ENCODE measurements around the gene SCGN.

The SCGN gene

GRCh38 chr6:25713824-25714223 lies 61.8 kb downstream of the SCGN start:
- no peaks in the 10 kb centered on the region for H3K27me3 ChIP-seq (ENCODE audit: control insufficient read depth, insufficient read depth, low read length, poor library complexity, severe bottlenecking)
- no peaks in the 10 kb centered on the region for H3K9me3 ChIP-seq (ENCODE audit: control insufficient read depth, low read length)
- 38 to 70% methylated on average over 1 of the region's 1 CpG for WGBS, 2 experiments
- no peaks in the 10 kb centered on the region for H3K4me1 ChIP-seq (ENCODE audit: control insufficient read depth, insufficient read depth, low read length)
- H3K36me3 ChIP-seq (ENCODE audit: control insufficient read depth, insufficient read depth, low read length) = no peaks in the 10 kb centered on the region
- no peak overlapping the region for H3K27ac ChIP-seq (ENCODE audit: insufficient read depth, low read depth, low read length, poor library complexity, severe bottlenecking)
- H3K4me3 ChIP-seq (ENCODE audit: insufficient read depth, low read depth, low read length) = no peak overlapping the region

DNA sequence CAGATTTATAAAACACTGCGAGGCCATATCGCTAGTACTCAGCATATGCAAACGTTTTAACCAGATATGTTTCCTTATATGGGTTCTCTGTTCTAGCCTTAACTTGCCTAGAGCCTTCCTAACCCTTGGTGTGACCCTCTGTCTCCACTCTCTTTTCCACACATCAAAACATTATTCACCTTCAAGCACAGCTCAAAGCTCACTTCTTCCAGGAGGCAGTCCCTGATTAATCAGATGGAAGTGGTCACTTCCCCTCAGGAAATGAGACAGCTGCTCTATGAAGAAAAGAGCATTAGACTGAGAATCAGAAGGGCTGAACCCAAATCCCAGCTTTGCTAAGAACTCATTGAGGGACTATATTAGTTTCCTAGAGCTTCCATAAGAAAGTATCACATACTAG lies 62.8 kb downstream of the SCGN start:
- H3K36me3 ChIP-seq (ENCODE audit: control insufficient read depth, insufficient read depth, low read length) = no peaks in the 10 kb centered on the region
- H3K4me1 ChIP-seq (ENCODE audit: control insufficient read depth, insufficient read depth, low read length) = no peaks in the 10 kb centered on the region
- 75 to 86% methylated on average over 3 of the region's 3 CpGs for whole genome bisulfite sequencing, 2 experiments
- no peaks in the 10 kb centered on the region for H3K9me3 ChIP-seq (ENCODE audit: control insufficient read depth, low read length)
- no peaks in the 10 kb centered on the region for H3K27me3 ChIP-seq (ENCODE audit: control insufficient read depth, insufficient read depth, low read length, poor library complexity, severe bottlenecking)
- no peak overlapping the region for H3K4me3 ChIP-seq (ENCODE audit: insufficient read depth, low read depth, low read length)
- no peak overlapping the region for H3K27ac ChIP-seq (ENCODE audit: insufficient read depth, low read depth, low read length, poor library complexity, severe bottlenecking)

- WGBS, 2 experiments = 95 to 96% methylated on average over 4 of the region's 4 CpGs
- no peaks in the 10 kb centered on the region for H3K4me1 ChIP-seq (ENCODE audit: control insufficient read depth, insufficient read depth, low read length)
- no peak overlapping the region for H3K27ac ChIP-seq (ENCODE audit: insufficient read depth, low read depth, low read length, poor library complexity, severe bottlenecking)
- no peak overlapping the region for H3K4me3 ChIP-seq (ENCODE audit: insufficient read depth, low read depth, low read length)
- H3K9me3 ChIP-seq (ENCODE audit: control insufficient read depth, low read length) = no peaks in the 10 kb centered on the region
- H3K27me3 ChIP-seq (ENCODE audit: control insufficient read depth, insufficient read depth, low read length, poor library complexity, severe bottlenecking) = no peaks in the 10 kb centered on the region
- no peaks in the 10 kb centered on the region for H3K36me3 ChIP-seq (ENCODE audit: control insufficient read depth, insufficient read depth, low read length)
Observed at GRCh38 chr6:25715794-25716193, 63.8 kb downstream of the SCGN start.

- 91 to 98% methylated on average over 4 of the region's 6 CpGs for WGBS, 2 experiments
Observed at GRCh38 chr6:25717866-25718740, 66.1 kb downstream of the SCGN start.

GRCh38 chr6:25726122-25726911 lies 74.3 kb downstream of the SCGN start:
- Histone ChIP-seq H3K4me1 (ENCODE audit: control insufficient read depth, insufficient read depth, low read length) (no peaks in the 10 kb centered on the region), H3K9me3 (ENCODE audit: control insufficient read depth, low read length) (no peaks in the 10 kb centered on the region), H3K27ac (ENCODE audit: insufficient read depth, low read depth, low read length, poor library complexity, severe bottlenecking) (no peak overlapping the region), H3K36me3 (ENCODE audit: control insufficient read depth, insufficient read depth, low read length) (no peaks in the 10 kb centered on the region), H3K4me3 (ENCODE audit: insufficient read depth, low read depth, low read length) (no peak overlapping the region), H3K27me3 (ENCODE audit: control insufficient read depth, insufficient read depth, low read length, poor library complexity, severe bottlenecking) (no peaks in the 10 kb centered on the region)
- WGBS, 2 experiments = 94 to 96% methylated on average over 37 of the region's 37 CpGs

More at GRCh38 chr6:25717866-25718740, 66.1 kb downstream of the SCGN start:
- H3K4me3 ChIP-seq (ENCODE audit: insufficient read depth, low read depth, low read length) = no peak overlapping the region
- no peaks in the 10 kb centered on the region for H3K4me1 ChIP-seq (ENCODE audit: control insufficient read depth, insufficient read depth, low read length)
- no peaks in the 10 kb centered on the region for H3K9me3 ChIP-seq (ENCODE audit: control insufficient read depth, low read length)
- no peaks in the 10 kb centered on the region for H3K36me3 ChIP-seq (ENCODE audit: control insufficient read depth, insufficient read depth, low read length)
- no peaks in the 10 kb centered on the region for H3K27me3 ChIP-seq (ENCODE audit: control insufficient read depth, insufficient read depth, low read length, poor library complexity, severe bottlenecking)
- H3K27ac ChIP-seq (ENCODE audit: insufficient read depth, low read depth, low read length, poor library complexity, severe bottlenecking) = no peak overlapping the region

DNA sequence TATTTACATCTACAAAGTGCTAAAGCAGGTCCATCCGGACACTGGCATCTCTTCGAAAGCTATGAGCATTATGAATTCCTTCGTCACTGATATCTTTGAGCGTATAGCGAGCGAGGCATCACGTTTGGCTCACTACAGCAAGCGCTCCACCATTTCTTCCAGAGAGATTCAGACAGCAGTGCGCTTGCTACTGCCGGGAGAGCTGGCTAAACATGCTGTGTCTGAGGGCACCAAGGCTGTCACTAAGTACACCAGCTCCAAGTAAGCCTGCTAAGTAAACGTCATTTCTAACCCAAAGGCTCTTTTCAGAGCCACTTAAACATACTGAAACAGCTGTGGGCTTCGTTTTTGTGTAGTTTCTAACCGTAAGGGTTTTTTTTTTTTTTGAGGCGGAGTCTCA lies 75.0 kb downstream of the SCGN start:
- Histone ChIP-seq H3K4me3 (ENCODE audit: insufficient read depth, low read depth, low read length) (no peak overlapping the region), H3K36me3 (ENCODE audit: control insufficient read depth, insufficient read depth, low read length) (no peaks in the 10 kb centered on the region), H3K27ac (ENCODE audit: insufficient read depth, low read depth, low read length, poor library complexity, severe bottlenecking) (no peak overlapping the region), H3K9me3 (ENCODE audit: control insufficient read depth, low read length) (no peaks in the 10 kb centered on the region), H3K4me1 (ENCODE audit: control insufficient read depth, insufficient read depth, low read length) (no peaks in the 10 kb centered on the region), H3K27me3 (ENCODE audit: control insufficient read depth, insufficient read depth, low read length, poor library complexity, severe bottlenecking) (no peaks in the 10 kb centered on the region)
- WGBS, 2 experiments = 93 to 95% methylated on average over 14 of the region's 14 CpGs

GRCh38 chr6:25730907-25731306 lies 78.9 kb downstream of the SCGN start:
- Histone ChIP-seq H3K27ac (ENCODE audit: insufficient read depth, low read depth, low read length, poor library complexity, severe bottlenecking) (no peak overlapping the region), H3K9me3 (ENCODE audit: control insufficient read depth, low read length) (no peaks in the 10 kb centered on the region)
- 95 to 97% methylated on average over 3 of the region's 3 CpGs for WGBS, 2 experiments

GRCh38 chr6:25731721-25732120 lies 79.7 kb downstream of the SCGN start:
- Histone ChIP-seq H3K27ac (ENCODE audit: insufficient read depth, low read depth, low read length, poor library complexity, severe bottlenecking) (no peak overlapping the region), H3K4me1 (ENCODE audit: control insufficient read depth, insufficient read depth, low read length) (no peaks in the 10 kb centered on the region)

More at GRCh38 chr6:25730907-25731306, 78.9 kb downstream of the SCGN start:
- no peak overlapping the region for H3K4me3 ChIP-seq (ENCODE audit: insufficient read depth, low read depth, low read length)
- H3K4me1 ChIP-seq (ENCODE audit: control insufficient read depth, insufficient read depth, low read length) = no peaks in the 10 kb centered on the region
- no peaks in the 10 kb centered on the region for H3K27me3 ChIP-seq (ENCODE audit: control insufficient read depth, insufficient read depth, low read length, poor library complexity, severe bottlenecking)
- no peaks in the 10 kb centered on the region for H3K36me3 ChIP-seq (ENCODE audit: control insufficient read depth, insufficient read depth, low read length)

DNA sequence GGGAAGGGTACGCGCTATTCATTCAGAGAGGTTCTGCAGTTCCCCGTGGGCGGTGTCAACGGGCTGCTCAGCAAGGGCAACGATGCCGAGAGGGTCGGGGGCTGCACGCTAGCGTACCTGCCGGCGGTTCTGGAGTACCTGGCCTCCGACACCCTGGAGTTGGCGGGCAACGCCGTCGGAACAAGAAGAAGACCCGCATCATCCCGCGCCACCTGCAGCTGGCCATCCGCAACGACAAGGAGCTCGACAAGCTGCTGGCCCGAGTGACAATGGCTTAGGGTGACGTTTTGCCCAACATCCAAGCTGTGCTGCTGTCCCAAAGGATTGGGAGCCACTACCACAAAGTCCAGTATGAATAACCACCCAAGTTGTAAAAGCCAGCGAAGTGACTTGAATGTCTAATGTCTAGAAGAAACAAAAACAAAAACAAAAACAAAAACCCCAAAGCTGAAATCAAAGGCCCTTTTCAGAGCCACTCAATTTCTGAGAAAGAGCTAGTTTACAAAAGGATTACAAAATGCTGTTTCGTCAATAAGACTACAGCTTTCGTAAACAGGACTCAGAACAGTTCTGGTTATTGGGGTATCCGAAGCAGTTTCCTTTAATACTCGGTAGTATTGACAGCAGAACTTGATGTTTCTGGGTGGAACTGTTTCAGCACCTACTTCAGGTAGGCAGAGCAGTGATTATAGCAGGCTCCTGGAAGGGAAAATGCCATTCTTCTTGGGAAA lies 80.6 kb downstream of the SCGN start:
- Histone ChIP-seq H3K27ac (ENCODE audit: insufficient read depth, low read depth, low read length, poor library complexity, severe bottlenecking) (no peak overlapping the region), H3K36me3 (ENCODE audit: control insufficient read depth, insufficient read depth, low read length) (no peaks in the 10 kb centered on the region), H3K4me1 (ENCODE audit: control insufficient read depth, insufficient read depth, low read length) (no peaks in the 10 kb centered on the region), H3K4me3 (ENCODE audit: insufficient read depth, low read depth, low read length) (no peak overlapping the region), H3K9me3 (ENCODE audit: control insufficient read depth, low read length) (no peaks in the 10 kb centered on the region), H3K27me3 (ENCODE audit: control insufficient read depth, insufficient read depth, low read length, poor library complexity, severe bottlenecking) (no peaks in the 10 kb centered on the region)
- 94 to 95% methylated on average over 30 of the region's 30 CpGs for WGBS, 2 experiments

More at GRCh38 chr6:25731721-25732120, 79.7 kb downstream of the SCGN start:
- no peak overlapping the region for H3K4me3 ChIP-seq (ENCODE audit: insufficient read depth, low read depth, low read length)
- no peaks in the 10 kb centered on the region for H3K27me3 ChIP-seq (ENCODE audit: control insufficient read depth, insufficient read depth, low read length, poor library complexity, severe bottlenecking)
- 94 to 95% methylated on average over 15 of the region's 15 CpGs for WGBS, 2 experiments
- no peaks in the 10 kb centered on the region for H3K36me3 ChIP-seq (ENCODE audit: control insufficient read depth, insufficient read depth, low read length)
- no peaks in the 10 kb centered on the region for H3K9me3 ChIP-seq (ENCODE audit: control insufficient read depth, low read length)

DNA sequence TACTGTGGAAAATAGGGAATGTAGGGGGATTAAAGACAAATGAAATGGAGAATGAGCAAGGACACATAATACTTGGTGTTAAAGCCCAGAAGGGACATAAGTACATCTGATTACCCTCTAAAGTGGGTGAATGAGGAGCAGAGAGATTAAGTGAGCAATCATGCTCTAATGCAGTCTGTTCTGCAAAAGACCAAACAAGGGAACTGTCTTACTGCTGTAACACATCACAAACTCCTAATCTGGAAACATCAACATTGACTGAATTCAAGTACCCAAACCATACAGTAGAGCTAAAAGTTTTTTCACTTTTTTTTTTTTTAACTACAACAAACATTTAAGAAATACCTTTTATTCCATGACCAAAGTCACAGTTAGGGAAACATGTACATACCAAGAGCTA lies 83.2 kb downstream of the SCGN start:
- Histone ChIP-seq H3K9me3 (ENCODE audit: control insufficient read depth, low read length) (no peaks in the 10 kb centered on the region), H3K36me3 (ENCODE audit: control insufficient read depth, insufficient read depth, low read length) (no peaks in the 10 kb centered on the region), H3K27me3 (ENCODE audit: control insufficient read depth, insufficient read depth, low read length, poor library complexity, severe bottlenecking) (no peaks in the 10 kb centered on the region), H3K27ac (ENCODE audit: insufficient read depth, low read depth, low read length, poor library complexity, severe bottlenecking) (no peak overlapping the region), H3K4me3 (ENCODE audit: insufficient read depth, low read depth, low read length) (no peak overlapping the region), H3K4me1 (ENCODE audit: control insufficient read depth, insufficient read depth, low read length) (no peaks in the 10 kb centered on the region)

All from ectodermal cell (in vitro differentiated cells).